GM21423 (cell line): ENCODE data around the gene RAB2B.

Experiments
- ATAC-seq: cut with Tn5 transposase; IDR thresholded peaks from one replicate; pipeline ENCODE4 v1.9.1; 2021; ENCODE audit warnings: mild to moderate bottlenecking, moderate library complexity; ENCODE audit not compliant: unreplicated experiment

Gene RAB2B

DNA sequence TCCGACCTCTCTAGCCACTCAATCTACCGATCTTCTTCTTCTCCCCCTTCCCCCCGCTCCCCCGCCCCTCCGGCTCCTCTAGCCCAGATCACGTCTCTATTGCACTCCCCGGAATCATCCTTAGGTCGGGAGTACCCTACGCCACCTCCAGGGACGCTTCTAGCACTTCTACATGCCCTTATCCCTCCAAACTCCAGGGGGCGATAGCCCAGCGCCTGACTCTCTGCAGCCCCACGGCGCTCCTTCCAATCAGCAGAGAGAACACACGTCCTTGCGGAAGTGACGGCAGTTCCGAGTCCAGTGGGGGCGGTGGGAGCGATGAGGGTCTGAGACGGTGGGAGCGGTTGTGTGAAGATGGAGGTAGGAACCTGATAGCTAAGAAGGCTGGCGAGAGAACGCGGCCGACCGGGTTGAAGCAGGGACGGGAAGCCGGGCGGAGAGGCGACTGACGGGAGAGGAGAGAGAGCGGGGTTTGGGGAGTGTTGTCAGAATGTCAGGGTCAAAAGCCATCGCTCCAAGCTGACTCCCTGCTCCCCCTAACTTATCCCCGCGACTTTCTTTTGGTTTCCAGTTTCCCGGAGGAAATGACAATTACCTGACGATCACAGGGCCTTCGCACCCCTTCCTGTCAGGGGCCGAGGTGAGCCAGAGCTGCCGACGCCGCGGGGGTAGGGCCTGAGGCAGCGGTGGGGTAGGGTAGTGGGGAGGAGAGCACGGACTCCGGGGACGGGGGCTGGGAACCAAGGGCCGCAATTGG, at the start of gene RAB2B, which contains the start of gene TOX4:
Gene RAB2B, minus strand, starts transcription at position 35 of the 757 bp plus-strand sequence. CDS start 87 bp downstream, outside the sequence.
Gene TOX4, plus strand, starts transcription at position 271 of the 757 bp plus-strand sequence. Its CDS starts 84 bp downstream, at position 355.
- ATAC-seq = peak; percentile 98

DNA sequence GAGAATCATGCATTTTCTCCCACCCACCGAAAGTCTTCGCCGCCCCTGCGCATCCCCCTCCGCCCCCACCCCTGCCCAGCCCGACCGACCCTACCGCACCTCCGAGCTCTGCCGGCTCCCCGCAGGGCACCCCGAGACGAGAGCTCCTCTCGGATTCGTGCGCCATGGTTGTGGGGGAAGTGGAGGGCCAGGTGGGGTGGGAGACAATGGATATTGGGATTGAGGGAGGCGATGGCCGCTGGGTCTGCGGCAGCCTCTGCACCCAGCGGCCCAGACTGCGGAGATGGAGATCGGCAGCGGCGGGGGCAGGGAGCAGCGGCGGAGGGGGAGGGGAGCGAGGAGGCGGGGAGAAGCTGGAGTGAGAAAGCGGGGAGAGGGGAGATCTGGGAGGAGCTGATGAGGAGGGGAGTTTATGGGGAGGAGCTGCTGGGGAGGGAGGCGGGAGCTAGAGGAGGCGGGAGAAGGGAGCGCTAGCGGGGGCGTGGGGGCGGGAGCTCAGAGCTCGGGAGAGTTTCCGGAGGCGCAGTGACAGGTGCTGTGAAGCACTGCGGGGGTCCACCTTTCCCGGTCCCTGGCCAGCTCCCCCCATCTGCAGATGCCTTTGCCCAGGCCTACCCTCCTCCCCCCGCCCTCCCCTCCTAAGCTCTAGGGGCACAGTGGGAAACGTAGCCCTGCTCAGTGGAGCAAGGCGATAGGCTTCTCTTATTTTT, 49.4 kb upstream of the RAB2B start, which contains the start of gene SALL2:
Gene SALL2, minus strand, starts transcription at position 385 of the 710 bp plus-strand sequence. Its CDS starts 219 bp downstream, at position 166.
- no peak for ATAC-seq

GRCh38 chr14:21525571-21525961, 48.8 kb upstream of the RAB2B start:
- ATAC-seq = no peak

- ATAC-seq = no peak
Observed at GRCh38 chr14:21524575-21525490, 48.1 kb upstream of the RAB2B start.

DNA sequence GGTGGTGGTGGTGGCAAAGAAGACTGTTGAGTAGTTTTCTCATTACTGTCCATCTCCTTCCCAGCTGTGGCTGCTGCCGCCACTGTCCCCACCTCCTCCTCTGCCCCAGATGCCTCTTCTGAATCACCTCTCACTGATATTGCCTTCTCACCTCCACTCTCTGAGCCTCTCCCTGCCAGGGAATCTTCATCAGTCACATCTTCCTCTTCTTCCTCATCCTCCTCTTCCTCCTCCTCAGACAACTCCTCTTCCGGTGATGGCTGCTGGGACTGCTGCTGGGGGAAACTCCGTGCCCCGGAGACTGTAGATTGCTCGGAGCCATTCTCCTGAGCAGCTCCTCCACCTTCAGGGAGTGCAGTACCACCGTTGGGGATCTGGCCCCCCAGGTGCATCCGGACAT, 46.4 kb upstream of the RAB2B start:
- ATAC-seq = no peak

- ATAC-seq = no peak
Observed at GRCh38 chr14:21521501-21521900, 44.7 kb upstream of the RAB2B start.

DNA sequence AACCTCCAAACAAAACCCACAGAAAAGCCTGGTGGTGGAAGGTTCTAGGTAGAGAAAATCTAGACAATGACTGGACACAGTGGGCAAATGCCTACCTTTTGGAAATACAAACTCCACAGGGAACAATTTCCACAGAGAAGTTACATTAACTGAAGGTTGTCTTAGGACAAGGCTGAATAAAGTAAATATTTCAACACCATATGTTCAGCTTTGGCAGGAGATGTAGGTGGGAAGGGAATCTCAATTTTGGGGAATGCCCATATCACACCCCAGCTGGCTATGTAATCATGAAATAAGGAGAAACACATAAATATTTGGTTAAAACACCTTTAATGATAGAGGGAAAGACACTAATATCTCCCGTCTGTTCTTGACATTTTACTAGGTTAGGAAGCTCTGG, 44.0 kb upstream of the RAB2B start:
- ATAC-seq = no peak

DNA sequence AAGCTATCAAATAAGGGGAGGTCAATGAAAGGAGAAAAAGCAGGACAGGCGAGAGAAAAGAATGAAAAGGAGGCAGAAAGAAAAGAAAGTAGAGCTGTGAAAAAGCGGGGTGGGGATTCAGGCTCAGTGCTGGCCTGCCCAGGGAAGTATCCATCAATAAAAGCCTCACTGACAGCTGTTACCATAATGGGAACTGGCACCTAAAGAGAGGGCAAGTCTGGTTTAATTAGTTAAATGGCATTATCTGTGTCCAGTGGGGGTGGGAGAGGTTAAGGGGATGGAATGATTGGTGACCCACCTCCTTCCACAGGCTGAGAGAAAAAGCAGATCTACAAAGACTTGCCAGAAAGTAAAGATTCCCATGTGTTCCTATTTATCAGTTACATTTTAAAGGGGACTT, 42.0 kb upstream of the RAB2B start:
- ATAC-seq = no peak

- ATAC-seq = no peak
Observed at GRCh38 chr14:21514341-21514740, 37.6 kb upstream of the RAB2B start.

DNA sequence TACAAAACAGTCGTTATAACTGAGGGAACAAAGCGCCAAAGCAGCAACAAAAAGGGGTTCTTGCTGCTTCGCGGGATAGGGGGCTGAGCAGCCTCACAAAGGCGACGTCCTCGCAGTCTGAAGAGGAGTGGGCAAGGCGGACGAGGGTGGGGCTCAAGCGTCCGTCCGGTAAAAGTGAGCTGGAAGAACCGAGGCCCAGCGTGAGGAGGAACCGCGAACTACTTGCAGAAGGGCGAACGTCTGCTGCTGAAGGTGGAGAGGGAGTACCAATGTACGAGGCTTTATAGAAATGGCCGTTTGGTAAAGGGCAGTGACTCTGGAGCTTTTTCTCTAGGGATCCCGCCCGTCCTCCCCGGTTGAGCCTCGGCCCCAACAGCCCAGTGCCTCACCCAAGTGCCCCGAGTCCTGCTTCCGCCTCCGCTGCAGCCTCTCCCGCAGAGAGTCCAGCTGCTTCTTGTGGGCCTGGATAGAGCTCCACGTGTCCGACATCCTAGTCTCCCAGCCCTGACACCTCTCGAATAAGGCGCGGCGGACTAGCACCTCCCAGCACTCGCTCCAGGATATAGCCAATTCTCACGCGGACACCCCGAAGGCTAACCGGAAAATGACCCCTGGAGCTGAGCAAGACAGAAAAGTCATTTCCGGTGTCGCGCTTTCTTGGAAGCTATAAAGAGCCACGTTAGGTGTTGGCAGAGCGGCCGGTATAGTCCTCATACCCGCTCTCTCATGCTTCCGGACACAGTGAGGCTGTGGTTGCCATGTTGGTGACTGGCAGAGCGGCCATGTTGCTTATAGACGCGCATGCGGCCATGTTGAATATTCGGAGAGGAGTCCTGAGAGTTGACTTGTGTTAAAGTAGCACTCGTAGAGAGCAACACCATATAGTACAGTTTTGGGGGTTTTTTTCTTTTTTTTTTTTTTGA, 34.2 kb upstream of the RAB2B start, which contains the start of gene METTL3:
Gene METTL3, minus strand, starts transcription at position 606 of the 923 bp plus-strand sequence. Its CDS starts 117 bp downstream, at position 489.
- ATAC-seq = peak; percentile 99

DNA sequence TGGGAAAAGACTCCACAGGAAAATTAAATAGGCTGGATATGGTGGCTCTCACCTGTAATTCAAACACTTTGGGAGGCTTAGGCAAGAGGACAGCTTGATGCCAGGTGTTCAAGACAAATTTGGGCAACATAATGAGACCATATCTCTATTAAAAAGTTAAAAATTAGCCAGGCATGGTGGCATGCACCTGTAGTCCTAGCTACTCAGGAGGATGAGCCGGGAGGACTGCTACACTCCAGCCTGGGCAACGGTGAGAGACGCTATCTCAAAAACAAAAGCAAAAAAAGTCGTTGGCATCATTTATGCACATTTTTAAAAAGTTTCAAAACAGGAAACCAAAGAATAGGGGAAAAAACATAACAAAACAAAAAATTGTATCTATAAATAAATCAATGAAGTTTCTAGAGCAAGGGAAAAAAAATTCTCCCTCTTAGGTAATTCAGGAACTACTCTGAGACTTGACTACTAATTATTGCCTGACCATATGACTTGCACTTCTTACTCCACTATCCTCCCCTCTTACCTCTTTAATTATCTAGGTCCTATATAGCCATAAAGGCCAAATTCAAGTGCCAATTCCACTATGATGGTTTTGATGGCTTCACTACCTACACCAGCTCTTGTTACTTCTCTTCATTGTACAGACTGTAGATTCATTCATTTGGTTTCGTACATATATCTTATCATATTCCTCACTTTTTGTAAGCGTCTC, 32.8 kb upstream of the RAB2B start:
- no peak for ATAC-seq

DNA sequence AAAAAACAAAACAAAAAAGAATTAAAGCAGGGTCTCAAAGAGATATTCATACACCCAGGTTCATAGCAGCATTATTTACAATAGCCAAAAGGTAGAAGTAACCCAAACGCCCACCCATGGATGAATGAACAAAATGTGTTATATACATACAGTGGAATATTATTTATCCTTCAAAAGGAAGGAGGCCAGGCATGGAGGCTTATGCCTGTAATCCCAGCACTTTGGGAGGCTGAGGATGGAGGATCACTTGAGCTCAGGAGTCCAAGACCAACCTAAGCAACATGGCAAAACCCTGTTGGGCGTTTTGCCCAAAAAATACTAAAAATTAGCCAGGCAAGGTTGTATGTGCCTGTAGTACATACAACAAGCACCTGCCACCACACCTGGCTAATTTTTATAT, 29.8 kb upstream of the RAB2B start:
- no peak for ATAC-seq

DNA sequence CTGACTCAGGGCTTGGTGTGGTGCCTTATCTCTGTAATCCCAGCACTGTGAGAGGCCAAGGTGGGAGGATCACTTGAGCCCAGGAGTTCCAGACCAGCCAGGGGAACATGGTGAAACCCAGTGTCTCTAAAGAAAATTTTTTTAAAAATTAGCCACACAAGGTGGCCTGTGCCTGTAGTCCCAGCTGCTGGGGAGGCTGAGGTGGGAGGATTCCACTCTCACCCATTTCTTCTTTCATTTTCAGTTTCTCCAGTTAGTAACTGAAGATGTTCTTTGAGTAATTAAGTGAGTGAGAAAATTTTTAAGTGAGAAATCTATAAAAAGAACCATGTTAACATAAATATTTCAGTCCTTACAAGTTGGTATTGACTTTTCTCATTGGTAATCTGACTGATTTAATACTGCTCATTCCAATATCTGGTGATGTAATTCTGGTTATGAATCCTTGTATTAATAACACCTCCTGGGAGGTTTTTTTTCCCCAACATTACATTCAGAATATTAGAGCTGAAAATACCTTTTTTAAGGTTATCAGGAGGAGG, 28.3 kb upstream of the RAB2B start:
- peak; percentile 88 for ATAC-seq

DNA sequence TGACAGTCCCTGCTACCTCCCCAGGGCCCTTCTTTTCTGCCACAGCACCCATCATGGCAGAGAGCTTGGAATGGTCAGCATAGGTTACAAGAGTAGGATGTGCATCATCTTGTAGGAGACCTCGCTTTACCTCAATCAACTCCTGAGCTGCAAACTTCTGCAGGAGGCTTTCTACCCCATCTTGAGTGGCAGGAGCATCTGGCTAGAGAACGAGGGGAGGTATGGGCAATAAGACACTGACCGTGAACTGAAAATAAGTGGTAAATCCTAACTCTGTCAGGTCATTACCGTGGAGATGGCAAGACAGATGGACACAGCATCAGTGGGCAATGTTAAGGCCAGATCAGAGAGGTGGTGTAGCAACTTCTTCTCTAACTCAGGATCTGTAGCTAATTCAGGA, 26.6 kb upstream of the RAB2B start:
- ATAC-seq = no peak

- ATAC-seq = no peak
Observed at GRCh38 chr14:21501568-21501967, 24.8 kb upstream of the RAB2B start.

GRCh38 chr14:21498540-21499526, 22.1 kb upstream of the RAB2B start:
- ATAC-seq = peak; percentile 50

DNA sequence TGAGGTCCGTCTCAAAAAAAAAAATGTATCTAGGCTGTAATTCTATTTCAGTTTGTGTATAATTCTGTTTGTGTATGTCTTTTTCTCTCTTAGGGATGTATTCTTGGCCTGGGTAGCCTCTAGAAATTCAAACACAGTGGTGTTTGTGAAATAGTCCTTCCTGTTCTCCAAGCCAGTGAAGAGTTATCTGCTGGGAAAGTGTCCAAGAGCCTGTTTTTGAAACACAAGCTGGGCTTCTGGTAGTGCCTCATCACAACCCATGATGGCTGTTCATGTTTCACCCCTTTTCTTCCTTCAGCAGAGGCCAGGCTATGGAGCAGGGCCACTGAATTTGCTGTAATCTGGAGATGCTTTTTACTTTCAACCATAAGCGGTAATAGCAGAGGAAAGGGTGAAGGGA, 19.7 kb upstream of the RAB2B start:
- ATAC-seq = no peak
